NCI-H345 treated with DMSO at 0.1 percent for 48 hours (cell line): ENCODE results near the gene COBLL1.

ENCODE experiments used
- DNase-seq: peaks from one replicate; lab custom pipeline; 2025; ENCODE audit not compliant: unreplicated experiment; lab: John Stamatoyannopoulos, UW

COBLL1 gene

DNA sequence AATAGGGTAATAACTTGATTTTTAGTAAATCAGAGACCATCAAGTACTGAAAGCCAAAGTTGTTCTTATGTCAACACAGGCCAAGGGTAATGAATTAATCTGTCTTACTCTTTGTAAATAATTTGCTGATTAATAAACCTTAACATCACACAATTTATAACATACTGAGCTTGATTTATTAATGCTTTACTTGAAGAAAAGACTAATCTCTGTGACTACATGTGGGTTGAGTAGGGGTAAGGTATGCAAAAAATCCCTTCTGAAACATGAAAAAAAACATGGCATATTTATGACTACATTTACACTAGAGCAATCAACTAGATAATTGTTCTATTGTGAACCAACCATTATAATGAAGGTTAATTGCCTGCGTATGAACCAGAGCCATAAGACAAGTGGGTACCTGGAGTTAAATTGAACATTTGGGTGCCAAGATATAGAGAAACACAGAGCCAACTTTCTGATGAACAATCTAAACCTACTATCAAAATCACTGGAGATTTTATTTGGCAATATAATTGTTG lies 152.7 kb downstream of the COBLL1 start:
- DNase-seq: no peak

DNA sequence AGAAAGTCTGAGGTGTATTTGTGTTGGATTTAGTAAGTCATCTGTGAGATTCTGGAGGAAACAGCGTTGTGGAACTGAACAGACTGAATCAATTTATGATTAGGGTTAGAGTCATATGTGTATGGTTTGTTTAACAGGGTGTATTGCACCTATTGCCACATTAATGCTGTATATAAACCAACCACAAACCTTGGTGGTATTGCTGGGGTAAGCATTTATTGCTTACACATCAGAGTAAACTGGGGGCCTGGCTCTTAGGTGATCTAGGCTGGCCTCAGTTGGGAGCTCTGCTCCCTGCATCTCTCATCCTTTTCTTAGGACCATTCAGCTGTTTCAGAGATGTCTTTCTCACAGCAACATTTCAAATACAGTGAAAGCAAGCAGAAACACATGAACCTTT lies 160.6 kb downstream of the COBLL1 start:
- DNase-seq: no peak

DNA sequence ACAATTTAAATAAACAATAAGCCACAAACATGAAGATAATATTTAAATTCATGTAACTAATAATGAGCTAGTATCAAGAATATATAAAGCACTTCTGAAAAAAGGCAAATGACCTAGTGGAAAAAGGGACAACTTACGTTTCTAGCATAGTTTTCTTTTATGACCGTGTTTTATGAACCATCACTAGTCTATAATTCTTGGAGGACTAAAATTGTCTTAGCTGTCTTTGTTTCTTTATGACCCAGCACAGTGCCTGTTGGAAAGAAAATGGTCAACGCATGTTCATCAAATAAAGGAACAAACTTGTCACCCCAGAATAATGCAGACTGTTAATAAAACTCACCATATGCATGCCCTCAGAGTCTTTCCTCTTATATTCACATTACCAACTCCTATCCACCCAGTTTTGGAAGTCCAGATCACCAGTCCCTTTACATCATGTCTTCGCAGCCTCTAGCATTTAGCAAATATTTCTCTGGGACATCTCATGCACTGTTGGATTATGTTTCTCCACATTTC lies 162.9 kb downstream of the COBLL1 start:
- no peak for DNase-seq

DNA sequence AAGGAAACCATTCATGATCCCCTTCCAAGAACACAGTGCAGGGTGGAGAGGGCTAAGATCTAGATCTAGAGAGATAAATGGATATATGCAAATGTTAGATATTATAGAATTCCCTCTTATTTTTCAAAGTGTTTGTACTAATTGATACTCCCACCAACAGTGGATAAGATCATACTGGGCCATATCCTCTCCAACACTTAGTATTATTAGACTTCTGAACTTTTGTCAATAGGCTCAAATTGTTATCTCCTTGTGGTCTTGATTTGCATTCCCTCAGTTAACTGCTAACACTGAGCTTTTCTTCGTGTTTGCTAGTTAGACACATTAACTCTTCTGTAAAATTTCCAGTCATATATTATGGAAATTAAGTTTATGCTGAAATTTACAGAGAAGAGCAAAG lies 163.9 kb downstream of the COBLL1 start:
- no peak for DNase-seq

DNA sequence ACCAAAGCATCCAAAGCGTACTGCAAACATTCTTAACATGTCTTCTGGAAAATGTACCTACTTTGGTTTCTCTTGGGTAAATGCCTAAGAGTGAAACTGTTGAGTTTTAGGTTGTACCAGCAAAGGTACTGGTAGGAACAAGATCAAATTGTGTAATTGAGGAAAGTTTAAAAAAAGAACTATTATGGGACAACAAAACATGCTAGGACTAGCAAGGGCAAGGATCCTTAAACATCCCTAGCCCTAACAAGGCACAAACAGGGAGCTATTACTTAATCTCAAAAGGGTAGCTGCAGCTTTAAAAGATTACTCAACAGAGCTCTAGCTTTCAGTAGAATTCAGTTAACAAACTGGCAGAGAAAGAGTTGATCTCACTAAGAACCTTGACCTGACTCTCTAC lies 164.4 kb downstream of the COBLL1 start:
- DNase-seq: no peak

DNA sequence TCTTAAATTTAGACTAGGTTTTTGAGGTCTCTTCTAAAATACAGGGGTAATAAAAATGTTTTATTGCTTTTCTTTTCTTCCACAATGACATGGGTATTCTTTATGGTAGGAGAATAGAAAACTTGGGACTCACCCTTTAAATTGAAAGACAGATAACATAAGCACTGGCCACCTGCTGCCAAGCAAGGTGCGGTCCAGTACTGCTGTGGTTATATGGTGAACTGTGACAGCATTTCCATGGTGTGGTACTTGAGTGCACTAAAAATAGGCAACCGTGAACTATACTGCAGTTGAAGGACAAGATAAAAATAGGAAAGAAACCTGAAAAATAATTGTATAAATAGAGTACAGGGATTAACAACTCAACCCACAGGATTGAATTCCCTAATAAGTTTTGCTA lies 165.9 kb downstream of the COBLL1 start:
- DNase-seq: no peak

DNA sequence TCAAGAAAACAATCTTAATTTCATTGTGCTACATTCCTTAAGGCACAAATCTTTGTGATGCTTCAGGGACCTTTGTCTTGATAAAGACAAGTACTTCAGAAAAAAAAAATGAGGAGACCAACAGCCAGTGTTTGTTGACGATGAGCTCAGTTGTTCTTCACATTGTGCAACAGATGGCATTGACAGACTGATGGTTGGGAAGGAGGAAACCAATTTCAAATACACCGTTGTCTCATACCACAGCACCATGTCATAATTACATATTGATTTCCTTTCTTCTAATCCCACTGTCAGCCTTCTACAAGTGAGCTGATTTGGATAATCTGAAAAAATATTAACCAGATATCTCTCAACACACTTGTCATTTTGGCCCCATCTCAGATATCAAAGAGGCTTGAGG lies 166.6 kb downstream of the COBLL1 start:
- DNase-seq: no peak

DNA sequence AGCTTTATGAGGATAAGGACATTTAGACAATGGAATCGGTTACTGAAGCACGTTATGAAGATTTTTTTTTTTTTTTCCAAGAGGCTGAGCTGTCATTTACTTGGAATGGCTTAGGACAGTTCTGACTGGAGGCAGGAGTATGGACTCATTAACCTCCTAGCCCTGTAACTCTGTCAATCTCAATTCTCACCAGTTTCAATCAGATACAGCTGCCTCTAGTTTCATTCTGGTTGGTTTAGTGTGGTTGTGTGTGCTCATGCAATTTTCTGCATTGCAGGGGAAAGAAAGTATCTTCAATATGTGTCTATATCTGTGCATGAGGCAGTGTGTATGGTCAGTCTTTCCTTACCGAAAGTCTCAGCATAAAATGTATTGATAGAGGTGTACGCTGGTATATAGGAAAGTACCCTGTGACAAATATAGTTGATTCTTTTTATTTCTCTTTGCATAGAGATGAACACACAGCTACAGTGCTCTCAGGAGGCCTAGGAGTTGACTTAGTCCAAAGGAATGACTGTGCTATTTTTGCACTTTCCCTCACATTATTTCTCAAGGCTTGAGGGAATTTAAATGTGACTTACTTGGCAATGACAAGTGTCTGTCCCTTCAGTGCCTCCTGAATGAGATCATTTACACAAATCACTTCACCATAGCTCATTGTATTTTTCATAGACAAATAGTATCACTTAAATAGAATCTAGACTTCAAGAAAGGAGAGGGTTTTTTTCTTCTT lies 169.8 kb downstream of the COBLL1 start:
- DNase-seq: no peak

DNA sequence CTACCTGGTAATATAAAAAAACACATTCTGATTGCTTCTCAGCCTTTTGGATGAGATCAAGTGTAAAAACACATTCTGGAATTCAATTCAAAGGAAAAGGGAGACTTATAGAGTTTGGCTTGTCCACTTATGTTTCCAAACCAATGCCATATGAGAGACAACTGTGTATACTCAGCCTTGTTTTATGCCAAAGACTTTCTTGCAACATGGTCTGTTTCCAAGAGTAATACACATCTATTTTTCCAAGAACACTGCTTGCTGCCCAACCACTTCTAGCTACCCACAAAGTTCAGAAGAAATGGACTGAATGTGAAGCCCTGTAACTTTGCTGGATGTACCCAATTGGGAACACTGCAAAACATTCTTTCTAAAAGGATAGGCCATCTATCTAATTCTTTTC lies 172.3 kb downstream of the COBLL1 start:
- no peak for DNase-seq

DNA sequence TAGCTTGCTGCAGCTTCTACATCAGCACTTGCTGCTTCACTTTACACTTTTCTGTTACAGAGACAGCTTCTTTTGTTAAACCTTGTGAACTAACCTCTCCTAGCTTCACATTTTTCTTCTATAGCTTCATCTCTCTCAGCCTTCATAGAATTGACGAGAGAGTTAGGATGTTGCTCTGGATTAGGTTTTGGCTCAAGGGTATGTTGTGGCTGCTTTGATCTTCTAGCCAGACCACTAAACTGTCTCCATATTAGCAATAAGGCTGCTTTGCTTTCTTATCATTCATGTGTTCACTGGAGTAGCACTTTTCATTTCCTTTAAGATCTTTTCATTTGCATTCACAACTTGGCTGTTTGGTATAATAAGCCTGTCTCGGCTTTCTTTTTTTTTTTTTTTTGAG lies 174.1 kb downstream of the COBLL1 start:
- no peak for DNase-seq

DNA sequence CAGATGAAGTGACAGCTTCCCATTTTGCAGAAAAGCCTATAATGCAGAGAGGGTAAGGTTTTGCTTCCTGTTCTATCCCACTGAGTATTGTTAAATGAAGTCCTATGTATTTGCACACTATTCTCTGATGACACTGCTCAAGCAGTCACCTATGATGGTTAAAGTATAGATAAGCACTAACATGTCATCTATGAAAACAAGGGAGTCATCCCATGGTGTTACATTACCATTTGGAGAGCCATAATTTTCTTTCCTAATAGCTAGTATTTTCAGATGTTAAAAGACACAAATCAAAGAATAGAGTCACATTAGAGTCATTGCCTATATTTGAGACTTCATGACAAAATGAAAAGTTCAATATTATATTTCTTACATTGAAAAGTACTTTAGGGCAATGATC lies 177.6 kb downstream of the COBLL1 start:
- no peak for DNase-seq

DNA sequence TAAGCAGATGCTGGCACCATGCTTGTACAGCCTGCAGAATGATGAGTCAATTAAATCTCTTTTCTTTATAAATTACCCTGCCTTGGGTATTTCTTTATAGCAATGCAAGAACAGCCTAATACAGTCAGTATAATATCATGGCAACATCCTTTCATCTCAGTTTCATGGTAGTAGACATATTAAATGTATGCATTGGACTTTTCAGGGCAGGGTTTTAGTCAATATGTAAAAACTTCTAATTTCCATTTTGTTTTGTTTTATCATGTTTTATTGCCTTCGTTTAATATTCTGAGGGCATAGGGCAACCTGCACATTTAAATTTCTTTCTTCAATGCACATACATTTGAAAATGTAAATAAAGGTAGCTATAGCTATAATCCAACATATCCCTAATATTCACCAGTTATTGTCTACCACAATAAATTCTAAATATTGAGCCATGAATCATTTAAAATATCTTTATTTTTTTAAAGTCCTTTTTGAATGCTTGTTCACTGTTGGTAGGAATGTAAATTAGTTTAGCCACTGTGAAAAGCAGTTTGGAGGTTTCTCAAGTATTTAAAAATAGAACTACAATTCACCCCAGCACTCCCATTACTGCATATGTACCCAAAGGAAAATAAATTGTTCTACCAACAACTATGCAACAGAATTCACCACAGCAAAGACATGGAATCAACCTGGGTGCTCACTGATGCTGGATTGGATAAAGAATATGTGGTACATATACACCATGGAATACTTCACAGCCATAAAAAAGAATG lies 178.6 kb downstream of the COBLL1 start:
- no peak for DNase-seq

DNA sequence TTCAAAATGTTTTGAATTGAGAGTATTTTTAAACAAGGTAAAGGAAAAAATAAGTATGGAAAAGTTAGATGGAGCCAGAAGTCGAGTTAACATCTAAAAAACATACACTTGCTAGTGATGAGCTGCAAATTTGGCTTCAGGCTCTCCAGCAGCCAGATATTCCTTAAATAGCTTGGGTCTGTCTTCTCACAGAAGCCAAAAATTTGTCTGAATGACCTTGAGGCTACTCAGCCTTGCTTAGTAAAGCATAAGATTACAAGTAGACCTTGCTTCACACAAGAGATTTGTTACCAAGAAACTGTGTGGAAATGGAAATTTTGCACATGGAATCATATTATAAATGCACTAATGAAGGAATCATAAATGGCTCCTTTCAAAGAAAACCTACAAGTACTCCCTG lies 179.6 kb downstream of the COBLL1 start:
- DNase-seq: no peak

DNA sequence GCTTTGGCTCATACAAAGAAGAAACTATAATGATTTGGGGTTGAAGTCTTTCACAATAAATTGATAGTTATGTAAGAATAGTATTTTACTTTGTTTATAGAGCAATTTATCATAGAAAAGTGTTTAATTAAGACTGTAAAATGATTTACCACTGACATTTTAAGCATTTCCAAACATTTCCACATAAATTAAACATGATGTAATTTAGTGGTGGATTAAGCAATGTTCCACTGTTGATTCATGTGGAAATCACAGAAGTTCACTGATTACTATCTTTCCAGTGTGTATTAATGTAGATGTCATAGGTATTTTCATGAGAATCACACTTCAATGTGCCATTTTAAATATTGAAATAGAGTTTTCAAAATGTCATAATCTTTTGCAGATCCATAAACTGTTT lies 180.3 kb downstream of the COBLL1 start:
- DNase-seq: no peak

DNA sequence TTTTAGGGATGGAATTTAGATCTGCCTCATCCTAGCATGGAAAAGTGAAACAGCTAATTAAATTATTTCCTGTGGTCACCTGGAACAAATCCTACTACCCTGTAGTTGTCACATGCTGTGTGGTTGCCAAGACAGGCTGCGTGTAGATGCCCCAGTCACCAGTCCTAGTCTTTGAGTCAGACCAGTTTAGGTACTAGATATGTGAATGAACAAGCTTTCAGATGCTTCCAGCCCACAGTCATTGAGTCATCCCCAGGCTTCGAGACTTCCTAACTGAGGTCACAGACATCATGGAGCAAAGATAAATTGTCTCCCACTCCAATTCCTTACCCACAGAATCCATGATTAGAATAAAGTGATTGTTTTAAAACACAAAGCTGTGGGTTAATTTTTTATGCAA lies 184.5 kb downstream of the COBLL1 start:
- DNase-seq: no peak

DNA sequence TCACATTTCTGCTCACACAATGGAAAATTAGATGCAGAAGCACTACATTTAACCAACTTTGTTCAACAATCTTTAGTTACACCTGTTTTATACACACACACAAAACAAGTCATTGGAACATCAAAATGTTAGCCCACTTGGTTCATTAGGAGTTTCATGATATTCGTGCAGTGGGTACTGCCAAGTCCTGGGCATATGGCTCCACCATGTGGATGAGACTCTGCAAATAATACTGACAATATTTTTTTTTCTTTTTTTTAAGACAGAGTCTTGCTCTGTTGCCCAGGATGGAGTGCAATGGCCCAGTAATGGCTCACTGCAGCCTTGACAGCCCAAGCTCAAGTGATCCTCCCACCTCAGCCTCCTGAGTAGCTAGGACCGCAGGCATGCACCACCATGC lies 185.9 kb downstream of the COBLL1 start:
- DNase-seq: no peak

DNA sequence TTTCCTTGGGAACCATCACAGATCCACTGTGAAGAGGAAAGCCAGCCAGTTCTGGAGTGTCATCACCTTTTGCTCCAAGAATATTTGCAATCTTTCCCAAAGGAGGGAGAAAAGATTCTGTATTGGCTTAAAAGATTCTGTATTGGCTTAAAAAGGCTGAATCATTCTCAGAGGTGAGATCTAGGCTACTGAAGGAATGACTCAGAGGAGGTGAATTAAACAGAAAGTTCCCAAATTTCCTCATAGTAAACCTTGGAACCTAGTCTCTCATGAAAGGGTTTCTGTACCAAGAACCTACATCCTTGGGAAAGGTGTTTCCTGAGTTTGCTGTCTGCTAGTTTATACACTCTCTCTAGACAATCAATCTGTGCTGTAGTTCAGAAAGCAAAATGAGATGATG lies 186.3 kb downstream of the COBLL1 start:
- DNase-seq: no peak

DNA sequence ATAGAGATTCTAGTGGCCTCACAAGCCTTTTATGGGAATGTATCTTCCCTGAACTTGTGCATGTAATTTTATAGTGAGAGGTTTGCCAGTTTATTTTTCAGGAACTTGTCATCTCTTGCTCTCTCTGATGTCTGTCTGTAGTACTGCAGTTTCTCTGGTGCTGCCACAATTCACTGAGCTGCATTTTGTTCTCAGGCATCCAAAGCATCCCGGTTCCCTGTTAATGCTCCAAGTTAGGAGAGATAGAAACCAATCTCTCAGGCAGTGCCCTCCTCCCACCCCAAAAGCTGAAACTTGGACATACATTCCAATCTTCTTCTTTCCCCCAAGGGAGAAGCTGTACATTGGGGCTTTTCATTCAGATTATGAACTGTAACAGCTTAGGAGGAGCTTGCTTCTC lies 190.3 kb downstream of the COBLL1 start:
- DNase-seq: no peak

DNA sequence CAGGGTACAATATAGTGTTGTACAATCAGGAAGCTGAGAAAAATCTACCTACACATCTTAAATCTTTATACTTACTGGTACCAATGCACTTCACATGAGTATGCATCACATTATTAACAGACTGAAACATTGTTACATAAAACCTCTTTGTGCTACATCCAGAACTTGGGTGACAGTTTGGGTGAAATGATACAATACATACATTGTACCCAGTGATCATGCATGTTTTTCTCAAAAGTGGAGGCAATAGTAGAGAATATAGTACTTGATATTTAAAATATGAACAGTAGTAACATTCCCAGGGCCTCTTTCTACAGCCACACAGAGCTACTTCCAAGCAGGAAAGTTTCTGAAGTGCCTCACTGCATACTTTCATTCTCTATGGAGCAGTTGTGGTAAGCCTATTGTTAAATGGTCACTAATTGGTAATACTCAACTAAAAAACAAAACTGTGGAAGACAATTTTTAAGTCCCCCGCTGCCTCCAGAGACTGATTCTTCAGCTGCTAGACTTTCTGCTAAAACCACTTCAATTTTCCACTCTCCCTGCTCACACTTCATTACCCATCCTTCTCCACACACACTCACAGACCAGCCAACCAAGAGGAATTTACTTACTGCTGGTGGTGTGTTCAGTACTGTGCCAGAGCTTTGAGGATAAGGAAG lies 197.5 kb downstream of the COBLL1 start:
- DNase-seq: no peak

DNA sequence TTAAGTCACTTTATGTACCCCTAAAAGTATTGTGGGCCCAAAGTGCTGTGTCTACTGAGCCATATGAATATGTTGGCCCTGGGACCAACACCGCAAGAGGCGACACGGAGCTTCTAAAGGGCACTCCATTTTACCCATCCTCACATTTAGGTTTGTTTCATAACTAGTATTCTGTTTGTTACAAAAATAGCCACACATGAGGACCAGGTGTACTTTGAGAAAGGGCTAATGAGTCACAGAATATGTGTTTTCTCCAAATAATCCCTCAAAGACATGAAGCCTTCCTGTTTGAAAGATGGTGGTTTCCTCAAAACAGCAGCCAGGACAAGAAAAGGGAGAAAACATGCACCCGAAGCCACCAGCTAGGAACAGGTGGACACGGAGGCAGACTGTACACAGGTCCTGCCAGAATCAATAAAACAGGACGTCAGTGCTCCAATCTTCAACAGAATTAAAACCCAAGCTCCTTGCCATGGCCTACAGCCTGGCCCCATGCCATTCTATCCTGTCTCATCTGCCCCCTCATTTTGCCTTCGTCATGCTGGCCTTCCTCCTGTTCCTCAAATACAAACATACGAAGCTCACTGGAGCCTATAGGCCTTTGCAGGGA lies 198.6 kb downstream of the COBLL1 start:
- DNase-seq: no peak

DNA sequence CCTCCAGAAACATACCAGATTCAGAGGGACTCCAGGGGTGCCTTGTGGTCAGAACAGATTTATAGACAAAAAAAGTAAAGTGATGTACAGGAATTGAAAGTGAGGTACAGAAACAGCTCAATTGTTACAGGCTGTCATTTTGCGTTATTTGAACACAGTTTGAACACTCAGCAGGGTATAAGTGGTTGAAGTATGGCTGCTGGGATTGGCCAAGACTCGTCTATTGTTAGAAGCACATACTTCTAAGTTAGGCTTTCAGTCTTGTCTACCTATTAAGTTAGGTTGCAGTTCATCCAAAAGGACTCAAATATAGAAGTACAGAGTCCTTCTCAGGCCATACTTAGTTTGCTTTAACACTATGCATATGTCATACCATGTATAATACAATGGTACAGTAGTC lies 199.4 kb downstream of the COBLL1 start:
- no peak for DNase-seq
